Measurements from ENCODE around the gene EPHB1.

DNA sequence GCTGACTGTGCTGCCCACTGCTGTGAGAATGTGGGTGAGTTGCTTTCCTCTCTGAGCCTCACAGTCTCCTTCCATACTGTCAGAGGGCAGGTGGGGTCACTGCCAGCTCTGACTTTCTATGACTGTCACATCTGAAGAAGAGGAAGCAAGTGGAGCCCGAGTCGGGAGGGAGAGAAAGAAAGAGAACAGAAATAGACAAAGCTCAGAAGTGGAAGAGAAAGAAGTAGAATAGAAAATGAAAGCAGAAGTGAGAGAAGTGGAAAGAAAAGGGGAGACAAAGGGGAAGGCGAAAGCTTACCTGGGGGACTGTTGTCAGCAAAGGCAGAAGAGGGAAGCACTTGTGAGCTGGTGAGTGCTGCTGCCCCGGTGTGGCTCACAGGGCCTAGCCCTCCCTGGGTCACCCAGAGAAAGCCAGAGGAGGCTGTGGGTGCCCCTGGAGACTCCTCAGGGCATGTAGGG is 57.9 kb downstream of the EPHB1 start:
- TF ChIP-seq, protein P1, sequence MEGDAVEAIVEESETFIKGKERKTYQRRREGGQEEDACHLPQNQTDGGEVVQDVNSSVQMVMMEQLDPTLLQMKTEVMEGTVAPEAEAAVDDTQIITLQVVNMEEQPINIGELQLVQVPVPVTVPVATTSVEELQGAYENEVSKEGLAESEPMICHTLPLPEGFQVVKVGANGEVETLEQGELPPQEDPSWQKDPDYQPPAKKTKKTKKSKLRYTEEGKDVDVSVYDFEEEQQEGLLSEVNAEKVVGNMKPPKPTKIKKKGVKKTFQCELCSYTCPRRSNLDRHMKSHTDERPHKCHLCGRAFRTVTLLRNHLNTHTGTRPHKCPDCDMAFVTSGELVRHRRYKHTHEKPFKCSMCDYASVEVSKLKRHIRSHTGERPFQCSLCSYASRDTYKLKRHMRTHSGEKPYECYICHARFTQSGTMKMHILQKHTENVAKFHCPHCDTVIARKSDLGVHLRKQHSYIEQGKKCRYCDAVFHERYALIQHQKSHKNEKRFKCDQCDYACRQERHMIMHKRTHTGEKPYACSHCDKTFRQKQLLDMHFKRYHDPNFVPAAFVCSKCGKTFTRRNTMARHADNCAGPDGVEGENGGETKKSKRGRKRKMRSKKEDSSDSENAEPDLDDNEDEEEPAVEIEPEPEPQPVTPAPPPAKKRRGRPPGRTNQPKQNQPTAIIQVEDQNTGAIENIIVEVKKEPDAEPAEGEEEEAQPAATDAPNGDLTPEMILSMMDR (IDR thresholded peaks at IDR 0.05; ENCODE audit: low read length), result no peak
- no peak for TF ChIP-seq EZH2 (IDR thresholded peaks at IDR 0.05; ENCODE audit: borderline replicate concordance, low read length)
